ENCODE data around the gene ACAD8.
A peak's percentile ranks its signal among the peaks of the same experiment; 100 is the strongest.

ACAD8 gene

DNA sequence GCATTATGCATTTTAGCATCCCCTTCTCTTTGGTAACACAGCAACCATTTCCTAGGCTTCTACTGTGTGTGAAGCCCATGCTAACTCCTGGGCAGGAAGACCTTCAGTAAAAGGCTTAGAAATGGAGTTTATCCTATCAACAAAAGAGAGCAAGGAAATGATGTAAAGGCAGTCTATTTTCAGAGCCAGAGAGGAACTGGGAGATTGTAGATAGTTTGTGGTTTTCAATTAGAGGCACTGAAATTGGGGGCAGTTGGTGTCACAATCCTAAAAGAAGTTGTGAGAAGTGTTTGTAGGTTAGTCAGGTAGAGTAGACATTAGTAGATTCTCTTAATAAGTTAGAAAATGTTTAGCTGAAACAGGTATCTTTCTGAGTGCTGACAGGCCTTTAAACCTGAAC is 7.1 kb downstream of the ACAD8 start:
- H3K4me3 ChIP-seq (ENCODE audit: low read depth, low read length): no peak overlapping the region
- DNase-seq (ENCODE audit: low read depth): peak; percentile 47
- TF ChIP-seq, protein P1, sequence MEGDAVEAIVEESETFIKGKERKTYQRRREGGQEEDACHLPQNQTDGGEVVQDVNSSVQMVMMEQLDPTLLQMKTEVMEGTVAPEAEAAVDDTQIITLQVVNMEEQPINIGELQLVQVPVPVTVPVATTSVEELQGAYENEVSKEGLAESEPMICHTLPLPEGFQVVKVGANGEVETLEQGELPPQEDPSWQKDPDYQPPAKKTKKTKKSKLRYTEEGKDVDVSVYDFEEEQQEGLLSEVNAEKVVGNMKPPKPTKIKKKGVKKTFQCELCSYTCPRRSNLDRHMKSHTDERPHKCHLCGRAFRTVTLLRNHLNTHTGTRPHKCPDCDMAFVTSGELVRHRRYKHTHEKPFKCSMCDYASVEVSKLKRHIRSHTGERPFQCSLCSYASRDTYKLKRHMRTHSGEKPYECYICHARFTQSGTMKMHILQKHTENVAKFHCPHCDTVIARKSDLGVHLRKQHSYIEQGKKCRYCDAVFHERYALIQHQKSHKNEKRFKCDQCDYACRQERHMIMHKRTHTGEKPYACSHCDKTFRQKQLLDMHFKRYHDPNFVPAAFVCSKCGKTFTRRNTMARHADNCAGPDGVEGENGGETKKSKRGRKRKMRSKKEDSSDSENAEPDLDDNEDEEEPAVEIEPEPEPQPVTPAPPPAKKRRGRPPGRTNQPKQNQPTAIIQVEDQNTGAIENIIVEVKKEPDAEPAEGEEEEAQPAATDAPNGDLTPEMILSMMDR (IDR thresholded peaks at IDR 0.05; ENCODE audit: low read depth, low read length): no peak
- TF ChIP-seq, protein P2, sequence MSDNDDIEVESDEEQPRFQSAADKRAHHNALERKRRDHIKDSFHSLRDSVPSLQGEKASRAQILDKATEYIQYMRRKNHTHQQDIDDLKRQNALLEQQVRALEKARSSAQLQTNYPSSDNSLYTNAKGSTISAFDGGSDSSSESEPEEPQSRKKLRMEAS (IDR thresholded peaks at IDR 0.05; ENCODE audit: low read depth, low read length): no peak
- TF ChIP-seq POLR2A (IDR thresholded peaks at IDR 0.05; ENCODE audit: extremely low read depth, insufficient read length) (no peak), MYC (IDR thresholded peaks at IDR 0.05; ENCODE audit: low read depth, low read length) (no peak)

DNA sequence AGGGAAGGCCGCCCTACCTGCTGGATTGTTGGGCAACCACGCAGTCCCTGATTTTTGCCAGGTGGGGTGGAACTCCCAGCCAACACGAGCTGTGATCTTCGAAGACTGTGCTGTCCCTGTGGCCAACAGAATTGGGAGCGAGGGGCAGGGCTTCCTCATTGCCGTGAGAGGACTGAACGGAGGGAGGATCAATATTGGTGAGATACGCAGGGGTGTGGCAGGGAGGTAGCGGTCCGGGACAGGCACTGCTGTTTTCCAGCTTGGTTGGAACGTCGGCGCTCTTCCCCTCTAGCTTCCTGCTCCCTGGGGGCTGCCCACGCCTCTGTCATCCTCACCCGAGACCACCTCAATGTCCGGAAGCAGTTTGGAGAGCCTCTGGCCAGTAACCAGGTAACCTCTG is 7.6 kb downstream of the ACAD8 start:
- DNase-seq (ENCODE audit: low read depth): no peak
- no peak overlapping the region for H3K4me3 ChIP-seq (ENCODE audit: low read depth, low read length)
- TF ChIP-seq, protein P1 (IDR thresholded peaks at IDR 0.05; ENCODE audit: low read depth, low read length): no peak
- no peak for TF ChIP-seq MYC (IDR thresholded peaks at IDR 0.05; ENCODE audit: low read depth, low read length)
- TF ChIP-seq, protein P2 (IDR thresholded peaks at IDR 0.05; ENCODE audit: low read depth, low read length): no peak
- TF ChIP-seq POLR2A (IDR thresholded peaks at IDR 0.05; ENCODE audit: extremely low read depth, insufficient read length): no peak

DNA sequence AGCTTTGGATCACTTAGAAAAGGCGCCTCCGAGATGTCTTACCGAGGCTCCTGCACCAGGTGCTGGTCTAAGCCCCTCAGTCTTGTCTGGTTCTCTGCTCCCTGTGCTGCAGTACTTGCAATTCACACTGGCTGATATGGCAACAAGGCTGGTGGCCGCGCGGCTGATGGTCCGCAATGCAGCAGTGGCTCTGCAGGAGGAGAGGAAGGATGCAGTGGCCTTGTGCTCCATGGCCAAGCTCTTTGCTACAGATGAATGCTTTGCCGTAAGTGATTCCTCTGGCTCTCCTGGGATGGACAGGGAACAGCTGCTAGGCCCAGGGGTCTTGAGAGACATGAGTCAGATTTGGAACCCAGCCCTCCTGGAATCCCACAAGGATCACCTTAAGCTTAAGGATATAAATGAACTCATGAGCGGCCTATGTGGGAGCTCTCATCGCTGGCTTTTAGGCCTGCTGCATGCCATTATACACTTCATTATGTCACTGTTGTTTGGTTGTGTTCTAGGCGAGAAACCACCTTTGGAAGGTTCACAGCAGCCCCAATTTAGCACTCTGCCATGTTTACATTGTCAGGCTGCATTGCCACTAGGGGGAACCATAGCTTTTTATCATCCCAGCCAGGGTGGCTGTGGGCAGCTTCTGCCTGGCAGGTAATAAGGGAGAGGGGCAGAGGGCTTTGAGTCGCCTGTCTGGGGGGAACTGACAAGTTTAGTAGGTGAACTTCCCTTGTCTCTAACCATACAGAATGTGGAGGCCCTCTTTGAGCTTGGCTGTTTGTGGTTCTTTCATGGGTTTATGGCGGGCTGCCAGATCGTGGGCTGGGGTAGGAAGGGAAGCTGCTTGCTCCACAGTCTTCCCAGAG is 8.5 kb downstream of the ACAD8 start:
- TF ChIP-seq, protein P2 (IDR thresholded peaks at IDR 0.05; ENCODE audit: low read depth, low read length): no peak
- TF ChIP-seq MYC (IDR thresholded peaks at IDR 0.05; ENCODE audit: low read depth, low read length) (no peak), POLR2A (IDR thresholded peaks at IDR 0.05; ENCODE audit: extremely low read depth, insufficient read length) (no peak)
- TF ChIP-seq, protein P1 (IDR thresholded peaks at IDR 0.05; ENCODE audit: low read depth, low read length): peak; percentile 75
- peak; percentile 51 for DNase-seq (ENCODE audit: low read depth)
- no peak overlapping the region for H3K4me3 ChIP-seq (ENCODE audit: low read depth, low read length)

DNA sequence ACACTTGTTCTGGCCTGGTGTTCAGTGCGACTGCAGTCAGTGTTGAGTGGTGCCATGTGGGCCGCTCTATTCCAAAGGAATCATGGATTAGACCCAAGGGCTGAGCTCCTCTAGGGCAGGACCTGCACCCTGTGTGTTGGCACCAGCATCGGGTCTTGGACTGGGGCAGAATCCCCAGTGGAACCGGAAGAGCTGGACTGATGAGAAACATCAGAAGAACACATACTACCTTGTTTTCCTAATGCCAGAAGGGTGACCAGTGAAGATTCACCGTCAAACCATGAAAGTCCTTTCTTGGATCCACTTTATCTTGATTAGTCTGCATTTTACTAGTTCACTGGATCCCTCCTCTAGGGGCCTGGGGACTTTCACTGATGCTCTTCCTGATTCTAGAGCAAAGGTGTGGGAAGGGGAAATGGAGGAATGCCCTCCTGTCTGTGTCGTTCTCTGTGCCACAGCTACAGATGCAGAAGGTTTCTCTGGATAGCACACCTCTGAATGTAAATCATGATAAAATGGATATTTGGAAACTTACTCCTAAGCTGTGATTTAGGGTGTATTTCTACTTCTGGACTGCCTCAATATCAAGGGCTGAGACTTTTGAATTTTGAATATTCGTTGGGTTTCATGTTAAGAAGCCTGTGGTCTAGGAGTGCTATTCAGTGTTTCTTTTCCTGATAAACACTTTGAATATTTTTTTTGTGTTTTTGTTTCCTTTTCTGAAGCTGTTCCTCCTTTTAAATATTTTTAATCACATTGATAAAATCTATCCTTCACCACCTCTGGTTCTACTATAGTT is 11.8 kb downstream of the ACAD8 start:
- DNase-seq (ENCODE audit: low read depth): no peak
- TF ChIP-seq POLR2A (IDR thresholded peaks at IDR 0.05; ENCODE audit: extremely low read depth, insufficient read length) (no peak), MYC (IDR thresholded peaks at IDR 0.05; ENCODE audit: low read depth, low read length) (no peak)
- TF ChIP-seq, protein P1 (IDR thresholded peaks at IDR 0.05; ENCODE audit: low read depth, low read length): no peak
- TF ChIP-seq, protein P2 (IDR thresholded peaks at IDR 0.05; ENCODE audit: low read depth, low read length): no peak
- H3K4me3 ChIP-seq (ENCODE audit: low read depth, low read length): no peak overlapping the region

DNA sequence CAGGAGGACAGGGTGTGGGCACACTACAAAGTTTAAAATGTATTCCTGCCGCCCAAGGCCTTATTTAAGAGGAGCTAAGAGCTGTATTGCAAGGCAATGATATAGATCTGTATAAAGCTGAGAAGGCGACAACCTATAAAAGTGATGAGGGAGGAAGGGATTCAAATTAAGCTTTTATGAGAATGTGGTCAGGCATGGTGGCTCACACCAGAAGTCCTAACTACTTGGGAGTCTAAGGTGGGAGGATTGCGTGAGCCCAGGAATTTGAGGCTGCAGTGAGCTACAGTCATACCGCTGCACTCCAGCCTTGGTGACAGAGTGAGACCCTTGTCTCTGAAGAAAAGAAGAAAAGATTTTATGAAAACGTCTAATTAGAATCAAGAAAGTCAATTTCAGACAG is 13.1 kb downstream of the ACAD8 start:
- DNase-seq (ENCODE audit: low read depth): no peak
- no peak for TF ChIP-seq MYC (IDR thresholded peaks at IDR 0.05; ENCODE audit: low read depth, low read length)
- TF ChIP-seq POLR2A (IDR thresholded peaks at IDR 0.05; ENCODE audit: extremely low read depth, insufficient read length): no peak
- TF ChIP-seq, protein P2 (IDR thresholded peaks at IDR 0.05; ENCODE audit: low read depth, low read length): no peak
- TF ChIP-seq, protein P1 (IDR thresholded peaks at IDR 0.05; ENCODE audit: low read depth, low read length): no peak
- H3K4me3 ChIP-seq (ENCODE audit: low read depth, low read length): no peak overlapping the region

Measured in NB4 (cell line).